ENCODE data around the gene ACTA2. TPM values are rescaled to one million over a fixed set of nuclear protein-coding genes. Genes with fewer than 3 reads are reported as not detected.

Gene ACTA2
- total and polyA plus RNA-seq, 4 donors: 37.7 to 357 (median 70.8) TPM

GRCh38 chr10:88892222-88892967 lies 60.2 kb downstream of the ACTA2 start:
- DNase-seq (ENCODE audit: low read depth in 4 of 6, low spot score in 6 of 6): no peak
- WGBS (ENCODE audit: insufficient coverage): no CpG with 5 or more reads among the region's 2 CpGs
- no peaks in the 10 kb centered on the region for H3K9me3 ChIP-seq (ENCODE audit: control insufficient read depth, insufficient read depth, low read length)
- no peaks in the 10 kb centered on the region for H3K36me3 ChIP-seq (ENCODE audit: control insufficient read depth, insufficient read depth, low read length)
- H3K27ac ChIP-seq (ENCODE audit: low read depth, low read length): no peak overlapping the region
- H3K4me3 ChIP-seq (ENCODE audit: low read depth, low read length): no peak overlapping the region
- H3K4me1 ChIP-seq (ENCODE audit: control insufficient read depth, insufficient read depth, low read length): no peaks in the 10 kb centered on the region
- no peaks in the 10 kb centered on the region for H3K27me3 ChIP-seq (ENCODE audit: control insufficient read depth, insufficient read depth, low read length)

- no peaks in the 10 kb centered on the region for H3K36me3 ChIP-seq (ENCODE audit: control insufficient read depth, insufficient read depth, low read length)
- H3K4me3 ChIP-seq (ENCODE audit: low read depth, low read length): no peak overlapping the region
- no peak overlapping the region for H3K27ac ChIP-seq (ENCODE audit: low read depth, low read length)
- H3K27me3 ChIP-seq (ENCODE audit: control insufficient read depth, insufficient read depth, low read length): no peaks in the 10 kb centered on the region
- no peaks in the 10 kb centered on the region for H3K9me3 ChIP-seq (ENCODE audit: control insufficient read depth, insufficient read depth, low read length)
- no CpG with 5 or more reads among the region's 4 CpGs for WGBS (ENCODE audit: insufficient coverage)
- no peaks in the 10 kb centered on the region for H3K4me1 ChIP-seq (ENCODE audit: control insufficient read depth, insufficient read depth, low read length)
- no peak for DNase-seq (ENCODE audit: low read depth in 4 of 6, low spot score in 6 of 6)
Measured at GRCh38 chr10:88890681-88891381, 61.7 kb downstream of the ACTA2 start.

GRCh38 chr10:88889559-88890337 lies 62.8 kb downstream of the ACTA2 start:
- Histone ChIP-seq H3K27ac (ENCODE audit: low read depth, low read length) (no peak overlapping the region), H3K9me3 (ENCODE audit: control insufficient read depth, insufficient read depth, low read length) (no peaks in the 10 kb centered on the region), H3K27me3 (ENCODE audit: control insufficient read depth, insufficient read depth, low read length) (no peaks in the 10 kb centered on the region), H3K4me3 (ENCODE audit: low read depth, low read length) (no peak overlapping the region), H3K4me1 (ENCODE audit: control insufficient read depth, insufficient read depth, low read length) (no peaks in the 10 kb centered on the region), H3K36me3 (ENCODE audit: control insufficient read depth, insufficient read depth, low read length) (no peaks in the 10 kb centered on the region)
- WGBS (ENCODE audit: insufficient coverage): no CpG with 5 or more reads among the region's 1 CpG
- DNase-seq (ENCODE audit: low read depth in 4 of 6, low spot score in 6 of 6): no peak

GRCh38 chr10:88888810-88889445 lies 63.6 kb downstream of the ACTA2 start:
- Histone ChIP-seq H3K9me3 (ENCODE audit: control insufficient read depth, insufficient read depth, low read length) (no peaks in the 10 kb centered on the region), H3K4me3 (ENCODE audit: low read depth, low read length) (no peak overlapping the region), H3K27ac (ENCODE audit: low read depth, low read length) (no peak overlapping the region), H3K4me1 (ENCODE audit: control insufficient read depth, insufficient read depth, low read length) (no peaks in the 10 kb centered on the region), H3K36me3 (ENCODE audit: control insufficient read depth, insufficient read depth, low read length) (no peaks in the 10 kb centered on the region), H3K27me3 (ENCODE audit: control insufficient read depth, insufficient read depth, low read length) (no peaks in the 10 kb centered on the region)
- no peak for DNase-seq (ENCODE audit: low read depth in 4 of 6, low spot score in 6 of 6)

GRCh38 chr10:88886557-88886956 lies 66.0 kb downstream of the ACTA2 start:
- no peak overlapping the region for H3K4me3 ChIP-seq (ENCODE audit: low read depth, low read length)
- H3K36me3 ChIP-seq (ENCODE audit: control insufficient read depth, insufficient read depth, low read length): no peaks in the 10 kb centered on the region
- no peaks in the 10 kb centered on the region for H3K9me3 ChIP-seq (ENCODE audit: control insufficient read depth, insufficient read depth, low read length)
- no peak overlapping the region for H3K27ac ChIP-seq (ENCODE audit: low read depth, low read length)
- no peaks in the 10 kb centered on the region for H3K27me3 ChIP-seq (ENCODE audit: control insufficient read depth, insufficient read depth, low read length)
- H3K4me1 ChIP-seq (ENCODE audit: control insufficient read depth, insufficient read depth, low read length): no peaks in the 10 kb centered on the region
- peak in 1 of 6 donors; percentile 31 for DNase-seq (ENCODE audit: low read depth in 4 of 6, low spot score in 6 of 6)

Small RNA genes within 50 kb of the gene (small RNA-seq; reads per million reads assigned to genes)
- gene RF02116 (ENCODE audit: low replicate concordance): not detected

Other genes starting within 250 kb of the ACTA2 start
- not detected for gene LIPK, start 246.5 kb downstream of the ACTA2 start, total RNA-seq
- not detected for gene LIPK, start 246.5 kb downstream of the ACTA2 start, polyA plus RNA-seq (ENCODE audit: insufficient read length in 2 of 2)
- gene LIPN, start 192.8 kb downstream of the ACTA2 start, total RNA-seq: under 1 TPM in 1 of 2 donors, not detected in 1; 0.30 TPM
- not detected for gene LIPN, start 192.8 kb downstream of the ACTA2 start, polyA plus RNA-seq (ENCODE audit: insufficient read length in 2 of 2)
- gene LIPM, start 150.0 kb downstream of the ACTA2 start, total RNA-seq: not detected
- gene LIPM, start 150.0 kb downstream of the ACTA2 start, polyA plus RNA-seq (ENCODE audit: insufficient read length in 2 of 2): under 1 TPM in 1 of 2 donors, not detected in 1; 0.21 TPM
- under 1 TPM; 0.17 to 0.59 TPM for gene ANKRD22, start 100.9 kb downstream of the ACTA2 start, total RNA-seq
- gene ANKRD22, start 100.9 kb downstream of the ACTA2 start, polyA plus RNA-seq (ENCODE audit: insufficient read length in 2 of 2): under 1 TPM in 1 of 2 donors, not detected in 1; 0.70 TPM
- gene STAMBPL1, start 72.5 kb downstream of the ACTA2 start, total RNA-seq: 10 to 100 TPM; 10.2 to 23.9 TPM
- gene STAMBPL1, start 72.5 kb downstream of the ACTA2 start, polyA plus RNA-seq (ENCODE audit: insufficient read length in 2 of 2): 10 to 100 TPM in 1 of 2 donors, 1 to 10 TPM in 1; 8.4 to 10.4 TPM
- 1 to 10 TPM; 6.4 to 9.0 TPM for gene FAS, start 38.0 kb upstream of the ACTA2 start, total RNA-seq
- gene FAS, start 38.0 kb upstream of the ACTA2 start, polyA plus RNA-seq (ENCODE audit: insufficient read length in 2 of 2): 1 to 10 TPM; 4.5 to 5.1 TPM